IMR-90 (cell line): ENCODE measurements around the gene CUEDC2. TPM values are rescaled to one million over a fixed set of nuclear protein-coding genes. Genes with fewer than 3 reads are reported as not detected.

Source experiments
- BHLHE40 ChIP-seq: fragments of 150-350 bp; IDR thresholded peaks from 2 replicates; pipeline ENCODE4 v1.6.1; 2016; ENCODE audit warnings: mild to moderate bottlenecking, low read depth, low read length
- CHD1 ChIP-seq: IDR thresholded peaks from 2 replicates; pipeline ENCODE4 v1.6.1; 2012; ENCODE audit warnings: low read depth, low read length, improper control_type of control experiment
- MAFK ChIP-seq: IDR thresholded peaks from 2 replicates; pipeline ENCODE4 v1.6.1; 2012; ENCODE audit warnings: low read depth, low read length, improper control_type of control experiment
- POLR2A ChIP-seq: IDR thresholded peaks from 2 replicates; pipeline ENCODE4 v1.6.1; 2012; ENCODE audit warnings: mild to moderate bottlenecking, low read depth, low read length
- SMC3 ChIP-seq: fragments of 150-350 bp; IDR thresholded peaks from 2 replicates; pipeline ENCODE4 v1.6.1; 2016; ENCODE audit warnings: low read depth, mild to moderate bottlenecking, antibody characterized with exemption, low read length, moderate library complexity
- USF2 ChIP-seq: fragments of 150-350 bp; IDR thresholded peaks from 2 replicates; pipeline ENCODE4 v1.6.1; 2017; ENCODE audit warnings: mild to moderate bottlenecking, antibody characterized with exemption, low read length, low read depth
- polyA plus RNA-seq, 3 experiments: library from polyadenylated mRNA; depleted of rRNA; stranded (reverse); fragments of >200 nt; gene quantifications; 2 replicates each; pipeline ENCODE4 v1.2.3, GENCODE V29; 2012; ENCODE audit warnings: low replicate concordance in 1 of 3
- total RNA-seq: library from RNA; depleted of rRNA; stranded (reverse); fragments of >200 nt; gene quantifications from 2 replicates; pipeline ENCODE4 v1.2.3, GENCODE V29; 2012

The CUEDC2 gene
- total and polyA plus RNA-seq, 2 of the 4 experiments (the other 2 are of a cell fraction) = 55.7 to 84.9 TPM

- TF ChIP-seq MAFK (no peak), POLR2A (peak; percentile 93), CHD1 (no peak; the same call in 1 of the 2 replicates), USF2 (0 out of 2 replicates have a peak, but pooled peaks have one; percentile 2), SMC3 (peak; percentile 74; the same call in 1 of the 2 replicates), BHLHE40 (peak; percentile 24; the same call in 1 of the 2 replicates)
Measured at GRCh38 chr10:102394079-102394800, 38.1 kb downstream of the CUEDC2 start (continued).
